NCI-H2227 (cell line): ENCODE data around the gene TUBB8B.
"Not testable (repeated sequence)": the region's sequence is repeated elsewhere in the genome, so short reads cannot be mapped to it uniquely, and the experiment has no call there.

Experiments used
- DNase-seq: peaks from one replicate; lab custom pipeline; 2025; ENCODE audit not compliant: unreplicated experiment; lab: John Stamatoyannopoulos, UW

Gene TUBB8B

GRCh38 chr18:13177-13576 lies 36.2 kb downstream of the TUBB8B start:
- DNase-seq, result not testable (repeated sequence)

- not testable (repeated sequence) for DNase-seq
Measured at GRCh38 chr18:12773-13172, 36.6 kb downstream of the TUBB8B start.

GRCh38 chr18:11383-12274 lies 37.8 kb downstream of the TUBB8B start:
- DNase-seq, result not testable (repeated sequence)

- not testable (repeated sequence) for DNase-seq
Measured at GRCh38 chr18:10624-11184, 38.7 kb downstream of the TUBB8B start.

- DNase-seq, result not testable (repeated sequence)
Measured at GRCh38 chr18:9937-10336, 39.5 kb downstream of the TUBB8B start.
